ENCODE measurements around the gene VPS16. TPM values are rescaled to one million over a fixed set of nuclear protein-coding genes. Genes with fewer than 3 reads are reported as not detected.

The VPS16 gene
- total and polyA plus RNA-seq, 2 of the 13 experiments (the other 11 are each of a cell fraction or from before 2014, with no cell fraction given): 34.2 to 35.4 TPM

- TF ChIP-seq GPN1 (CRISPR knock-in tag; IDR thresholded peaks at IDR 0.05; ENCODE audit: borderline replicate concordance) (peak; percentile 51; the same call in 1 of the 2 replicates), ARNT (IDR thresholded peaks at IDR 0.05) (no peak), ZNF446 (CRISPR knock-in tag; IDR thresholded peaks at IDR 0.05) (no peak), FOXK2 (IDR thresholded peaks at IDR 0.05) (no peak), ZNF569 (CRISPR knock-in tag; IDR thresholded peaks at IDR 0.05; ENCODE audit: borderline replicate concordance) (no peak), POLR2A (IDR thresholded peaks at IDR 0.05; ENCODE audit: insufficient read depth in 1 of 2, low read depth in 2 of 2, low read length in 2 of 2) (peak; percentile 94 to 95), ZKSCAN8 (CRISPR knock-in tag; IDR thresholded peaks at IDR 0.05; ENCODE audit: borderline replicate concordance) (peak; percentile 88; the same call in 1 of the 2 replicates), MED13 (CRISPR knock-in tag; IDR thresholded peaks at IDR 0.05) (no peak), ZNF577 (CRISPR knock-in tag; IDR thresholded peaks at IDR 0.05; ENCODE audit: borderline replicate concordance, low read depth) (0 out of 2 replicates have a peak, but pooled peaks have one; percentile 88), KLF9 (CRISPR knock-in tag; IDR thresholded peaks at IDR 0.05; ENCODE audit: low read depth) (no peak), MIXL1 (CRISPR knock-in tag; IDR thresholded peaks at IDR 0.05) (peak; percentile 75; the same call in 1 of the 2 replicates), NFYC (CRISPR knock-in tag; IDR thresholded peaks at IDR 0.05) (peak; percentile 93), KLF16 (CRISPR knock-in tag; IDR thresholded peaks at IDR 0.05) (peak; percentile 17 to 78; a peak in 2 of 4 replicates)
- TF ChIP-seq, protein P1, sequence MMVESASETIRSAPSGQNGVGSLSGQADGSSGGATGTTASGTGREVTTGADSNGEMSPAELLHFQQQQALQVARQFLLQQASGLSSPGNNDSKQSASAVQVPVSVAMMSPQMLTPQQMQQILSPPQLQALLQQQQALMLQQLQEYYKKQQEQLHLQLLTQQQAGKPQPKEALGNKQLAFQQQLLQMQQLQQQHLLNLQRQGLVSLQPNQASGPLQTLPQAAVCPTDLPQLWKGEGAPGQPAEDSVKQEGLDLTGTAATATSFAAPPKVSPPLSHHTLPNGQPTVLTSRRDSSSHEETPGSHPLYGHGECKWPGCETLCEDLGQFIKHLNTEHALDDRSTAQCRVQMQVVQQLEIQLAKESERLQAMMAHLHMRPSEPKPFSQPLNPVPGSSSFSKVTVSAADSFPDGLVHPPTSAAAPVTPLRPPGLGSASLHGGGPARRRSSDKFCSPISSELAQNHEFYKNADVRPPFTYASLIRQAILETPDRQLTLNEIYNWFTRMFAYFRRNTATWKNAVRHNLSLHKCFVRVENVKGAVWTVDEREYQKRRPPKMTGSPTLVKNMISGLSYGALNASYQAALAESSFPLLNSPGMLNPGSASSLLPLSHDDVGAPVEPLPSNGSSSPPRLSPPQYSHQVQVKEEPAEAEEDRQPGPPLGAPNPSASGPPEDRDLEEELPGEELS (CRISPR knock-in tag; IDR thresholded peaks at IDR 0.05): no peak
- TF ChIP-seq, protein P2, sequence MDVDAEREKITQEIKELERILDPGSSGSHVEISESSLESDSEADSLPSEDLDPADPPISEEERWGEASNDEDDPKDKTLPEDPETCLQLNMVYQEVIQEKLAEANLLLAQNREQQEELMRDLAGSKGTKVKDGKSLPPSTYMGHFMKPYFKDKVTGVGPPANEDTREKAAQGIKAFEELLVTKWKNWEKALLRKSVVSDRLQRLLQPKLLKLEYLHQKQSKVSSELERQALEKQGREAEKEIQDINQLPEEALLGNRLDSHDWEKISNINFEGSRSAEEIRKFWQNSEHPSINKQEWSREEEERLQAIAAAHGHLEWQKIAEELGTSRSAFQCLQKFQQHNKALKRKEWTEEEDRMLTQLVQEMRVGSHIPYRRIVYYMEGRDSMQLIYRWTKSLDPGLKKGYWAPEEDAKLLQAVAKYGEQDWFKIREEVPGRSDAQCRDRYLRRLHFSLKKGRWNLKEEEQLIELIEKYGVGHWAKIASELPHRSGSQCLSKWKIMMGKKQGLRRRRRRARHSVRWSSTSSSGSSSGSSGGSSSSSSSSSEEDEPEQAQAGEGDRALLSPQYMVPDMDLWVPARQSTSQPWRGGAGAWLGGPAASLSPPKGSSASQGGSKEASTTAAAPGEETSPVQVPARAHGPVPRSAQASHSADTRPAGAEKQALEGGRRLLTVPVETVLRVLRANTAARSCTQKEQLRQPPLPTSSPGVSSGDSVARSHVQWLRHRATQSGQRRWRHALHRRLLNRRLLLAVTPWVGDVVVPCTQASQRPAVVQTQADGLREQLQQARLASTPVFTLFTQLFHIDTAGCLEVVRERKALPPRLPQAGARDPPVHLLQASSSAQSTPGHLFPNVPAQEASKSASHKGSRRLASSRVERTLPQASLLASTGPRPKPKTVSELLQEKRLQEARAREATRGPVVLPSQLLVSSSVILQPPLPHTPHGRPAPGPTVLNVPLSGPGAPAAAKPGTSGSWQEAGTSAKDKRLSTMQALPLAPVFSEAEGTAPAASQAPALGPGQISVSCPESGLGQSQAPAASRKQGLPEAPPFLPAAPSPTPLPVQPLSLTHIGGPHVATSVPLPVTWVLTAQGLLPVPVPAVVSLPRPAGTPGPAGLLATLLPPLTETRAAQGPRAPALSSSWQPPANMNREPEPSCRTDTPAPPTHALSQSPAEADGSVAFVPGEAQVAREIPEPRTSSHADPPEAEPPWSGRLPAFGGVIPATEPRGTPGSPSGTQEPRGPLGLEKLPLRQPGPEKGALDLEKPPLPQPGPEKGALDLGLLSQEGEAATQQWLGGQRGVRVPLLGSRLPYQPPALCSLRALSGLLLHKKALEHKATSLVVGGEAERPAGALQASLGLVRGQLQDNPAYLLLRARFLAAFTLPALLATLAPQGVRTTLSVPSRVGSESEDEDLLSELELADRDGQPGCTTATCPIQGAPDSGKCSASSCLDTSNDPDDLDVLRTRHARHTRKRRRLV (CRISPR knock-in tag; IDR thresholded peaks at IDR 0.05): no peak
- TF ChIP-seq, protein P3, sequence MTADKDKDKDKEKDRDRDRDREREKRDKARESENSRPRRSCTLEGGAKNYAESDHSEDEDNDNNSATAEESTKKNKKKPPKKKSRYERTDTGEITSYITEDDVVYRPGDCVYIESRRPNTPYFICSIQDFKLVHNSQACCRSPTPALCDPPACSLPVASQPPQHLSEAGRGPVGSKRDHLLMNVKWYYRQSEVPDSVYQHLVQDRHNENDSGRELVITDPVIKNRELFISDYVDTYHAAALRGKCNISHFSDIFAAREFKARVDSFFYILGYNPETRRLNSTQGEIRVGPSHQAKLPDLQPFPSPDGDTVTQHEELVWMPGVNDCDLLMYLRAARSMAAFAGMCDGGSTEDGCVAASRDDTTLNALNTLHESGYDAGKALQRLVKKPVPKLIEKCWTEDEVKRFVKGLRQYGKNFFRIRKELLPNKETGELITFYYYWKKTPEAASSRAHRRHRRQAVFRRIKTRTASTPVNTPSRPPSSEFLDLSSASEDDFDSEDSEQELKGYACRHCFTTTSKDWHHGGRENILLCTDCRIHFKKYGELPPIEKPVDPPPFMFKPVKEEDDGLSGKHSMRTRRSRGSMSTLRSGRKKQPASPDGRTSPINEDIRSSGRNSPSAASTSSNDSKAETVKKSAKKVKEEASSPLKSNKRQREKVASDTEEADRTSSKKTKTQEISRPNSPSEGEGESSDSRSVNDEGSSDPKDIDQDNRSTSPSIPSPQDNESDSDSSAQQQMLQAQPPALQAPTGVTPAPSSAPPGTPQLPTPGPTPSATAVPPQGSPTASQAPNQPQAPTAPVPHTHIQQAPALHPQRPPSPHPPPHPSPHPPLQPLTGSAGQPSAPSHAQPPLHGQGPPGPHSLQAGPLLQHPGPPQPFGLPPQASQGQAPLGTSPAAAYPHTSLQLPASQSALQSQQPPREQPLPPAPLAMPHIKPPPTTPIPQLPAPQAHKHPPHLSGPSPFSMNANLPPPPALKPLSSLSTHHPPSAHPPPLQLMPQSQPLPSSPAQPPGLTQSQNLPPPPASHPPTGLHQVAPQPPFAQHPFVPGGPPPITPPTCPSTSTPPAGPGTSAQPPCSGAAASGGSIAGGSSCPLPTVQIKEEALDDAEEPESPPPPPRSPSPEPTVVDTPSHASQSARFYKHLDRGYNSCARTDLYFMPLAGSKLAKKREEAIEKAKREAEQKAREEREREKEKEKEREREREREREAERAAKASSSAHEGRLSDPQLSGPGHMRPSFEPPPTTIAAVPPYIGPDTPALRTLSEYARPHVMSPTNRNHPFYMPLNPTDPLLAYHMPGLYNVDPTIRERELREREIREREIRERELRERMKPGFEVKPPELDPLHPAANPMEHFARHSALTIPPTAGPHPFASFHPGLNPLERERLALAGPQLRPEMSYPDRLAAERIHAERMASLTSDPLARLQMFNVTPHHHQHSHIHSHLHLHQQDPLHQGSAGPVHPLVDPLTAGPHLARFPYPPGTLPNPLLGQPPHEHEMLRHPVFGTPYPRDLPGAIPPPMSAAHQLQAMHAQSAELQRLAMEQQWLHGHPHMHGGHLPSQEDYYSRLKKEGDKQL (CRISPR knock-in tag; IDR thresholded peaks at IDR 0.05; ENCODE audit: low read depth): no peak; the same call in 1 of the 2 replicates
Measured at GRCh38 chr20:2873010-2873746, 32.6 kb downstream of the VPS16 start, which contains the start of gene PTPRA (continued).

Data from HepG2 (cell line).